SK-N-SH (cell line): Measurements from ENCODE around the gene PFKFB3. TPM values are rescaled to one million over a fixed set of nuclear protein-coding genes. Genes with fewer than 3 reads are reported as not detected.

Experiments used
- CHD2 ChIP-seq: fragments of 150-350 bp; IDR thresholded peaks from 2 replicates; pipeline ENCODE4 v1.6.1; 2018; ENCODE audit warnings: low read length; ENCODE audit not compliant: partially characterized antibody
- FOXJ3 ChIP-seq: sonication (generic); formaldehyde crosslinking; IDR thresholded peaks from 2 replicates; pipeline ENCODE4 v1.5.1; 2020; ENCODE audit warnings: mild to moderate bottlenecking, missing genetic modification reagents
- FOXM1 ChIP-seq: IDR thresholded peaks from 2 replicates; pipeline ENCODE4 v1.4.0; 2012; ENCODE audit warnings: low read depth, mild to moderate bottlenecking
- IRF3 ChIP-seq: fragments of 150-350 bp; IDR thresholded peaks from 2 replicates; pipeline ENCODE4 v1.6.1; 2016; ENCODE audit warnings: mild to moderate bottlenecking, low read depth, low read length
- MEF2A ChIP-seq: IDR thresholded peaks from 2 replicates; pipeline ENCODE4 v1.4.0; 2012; ENCODE audit warnings: low read depth, borderline replicate concordance
- MXI1 ChIP-seq: IDR thresholded peaks from 2 replicates; pipeline ENCODE4 v1.6.1; 2012; ENCODE audit warnings: mild to moderate bottlenecking, low read depth, low read length, improper control_type of control experiment
- NFIC ChIP-seq: IDR thresholded peaks from 2 replicates; pipeline ENCODE4 v1.4.0; 2012; ENCODE audit warnings: borderline replicate concordance
- POLR2AphosphoS5 ChIP-seq: IDR thresholded peaks from 2 replicates; pipeline ENCODE4 v1.6.1; 2012; ENCODE audit warnings: low read depth, low read length
- RAD21 ChIP-seq: IDR thresholded peaks from 2 replicates; pipeline ENCODE4 v1.6.1; 2012; ENCODE audit warnings: mild to moderate bottlenecking, low read length
- REST ChIP-seq: IDR thresholded peaks from 2 replicates; pipeline ENCODE4 v1.6.1; 2012; ENCODE audit warnings: mild to moderate bottlenecking, low read depth, low read length, moderate library complexity
- RFX5 ChIP-seq: IDR thresholded peaks from 2 replicates; pipeline ENCODE4 v1.6.1; 2012; ENCODE audit warnings: mild to moderate bottlenecking, improper control_type of control experiment, low read length
- RXRA ChIP-seq: IDR thresholded peaks from 2 replicates; pipeline ENCODE4 v1.4.0; 2012; ENCODE audit warnings: low read depth, mild to moderate bottlenecking, borderline replicate concordance
- SIN3A ChIP-seq: IDR thresholded peaks from 2 replicates; pipeline ENCODE4 v1.6.1; 2012; ENCODE audit warnings: low read depth, mild to moderate bottlenecking, low read length, moderate library complexity, borderline replicate concordance
- SMC3 ChIP-seq: IDR thresholded peaks from 2 replicates; pipeline ENCODE4 v1.6.1; 2012; ENCODE audit warnings: low read depth, low read length, improper control_type of control experiment
- TAF1 ChIP-seq: IDR thresholded peaks from 2 replicates; pipeline ENCODE4 v1.6.1; 2012; ENCODE audit warnings: low read depth, mild to moderate bottlenecking, low read length, moderate library complexity, borderline replicate concordance
- TCF12 ChIP-seq: IDR thresholded peaks from 2 replicates; pipeline ENCODE4 v1.4.0; 2012
- USF1 ChIP-seq: IDR thresholded peaks from 2 replicates; pipeline ENCODE4 v1.4.0; 2012; ENCODE audit warnings: low read depth, borderline replicate concordance
- polyA plus RNA-seq, 3 experiments: library from polyadenylated mRNA; depleted of rRNA; stranded (reverse); fragments of >200 nt; gene quantifications; 2 replicates each; pipeline ENCODE4 v1.2.3, GENCODE V29; 2012

Gene PFKFB3
- polyA plus RNA-seq, 1 of the 3 experiments (the other 2 are of a cell fraction): 59.7 TPM

GRCh38 chr10:6201516-6201975 lies 1.2 kb upstream of the PFKFB3 start (continued):
- TF ChIP-seq MEF2A (no peak), REST (no peak), FOXJ3 (no peak), TAF1 (no peak), IRF3 (no peak), SIN3A (no peak), NFIC (no peak), MXI1 (no peak; the same call in none of the 2 replicates), RFX5 (0 out of 2 replicates have a peak, but pooled peaks have one; percentile 13), SMC3 (no peak), RXRA (no peak), RAD21 (0 out of 2 replicates have a peak, but pooled peaks have one; percentile 8), FOXM1 (no peak), CHD2 (no peak), TCF12 (no peak), USF1 (no peak), POLR2AphosphoS5 (no peak)
